ENCODE data around the gene GMDS.

- TF ChIP-seq CTCF (IDR thresholded peaks at IDR 0.05; ENCODE audit: low read depth, low read length) (no peak), EZH2phosphoT487 (IDR thresholded peaks at IDR 0.05; ENCODE audit: low read depth) (no peak)
These were observed 134.2 kb downstream of the GMDS start for GRCh38 chr6:2111162-2111677.

Measured in OCI-LY3 (cell line).